Nephron (organoid): ENCODE measurements around the gene THRAP3.

ENCODE experiments used
- H3K27ac Mint-ChIP-seq, 3 experiments: 2 replicates each; pipeline ENCODE4 v1.8.0; 2020; ENCODE audit warnings: mixed read lengths in 3 of 3, mild to moderate bottlenecking in 2 of 3, moderate library complexity in 1 of 3
- H3K27me3 Mint-ChIP-seq: 2 replicates; pipeline ENCODE4 v1.8.0; 2021; ENCODE audit warnings: low read depth, mild to moderate bottlenecking, moderate library complexity, mixed read lengths
- H3K36me3 Mint-ChIP-seq: 2 replicates; pipeline ENCODE4 v1.8.0; 2020; ENCODE audit warnings: low read depth, mixed read lengths
- H3K4me1 Mint-ChIP-seq: 2 replicates; pipeline ENCODE4 v1.8.0; 2020; ENCODE audit warnings: mixed read lengths
- H3K4me3 Mint-ChIP-seq, 3 experiments: 2 replicates each; pipeline ENCODE4 v1.8.0; 2020; ENCODE audit warnings: mild to moderate bottlenecking in 3 of 3, mixed read lengths in 3 of 3, moderate library complexity in 2 of 3
- H3K9me3 Mint-ChIP-seq: 2 replicates; pipeline ENCODE4 v1.8.0; 2020; ENCODE audit warnings: mixed read lengths
- TF ChIP-seq, protein P1 (sequence below), 3 experiments: fragments of 200-600 bp; sonication (generic); IDR thresholded peaks; one replicate each; pipeline ENCODE4 v1.5.0; 2021; ENCODE audit warnings: antibody characterized with exemption in 3 of 3; ENCODE audit not compliant: unreplicated experiment in 3 of 3

Gene THRAP3

DNA sequence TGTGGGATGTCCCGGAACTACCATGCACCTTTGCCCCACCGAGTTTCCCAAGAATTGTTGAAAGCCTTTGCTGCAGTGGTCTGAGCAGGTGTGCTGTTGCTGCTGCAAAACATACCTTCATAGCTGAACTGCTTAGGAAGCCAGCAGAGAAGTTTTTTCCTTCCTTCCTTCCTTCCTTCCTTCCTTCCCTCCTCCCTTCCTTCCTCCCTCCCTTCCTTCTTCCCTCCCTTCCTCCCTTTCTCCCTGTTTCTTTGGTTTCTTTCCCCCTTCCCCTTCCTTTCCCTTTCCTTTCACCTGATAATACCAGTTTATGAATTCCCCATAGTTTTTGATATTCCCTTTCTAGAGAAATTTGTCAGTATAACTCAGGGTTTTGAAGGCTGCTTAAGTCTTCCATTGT lies 71.1 kb downstream of the THRAP3 start:
- H3K4me3 Mint-ChIP-seq: no peak overlapping the region

GRCh38 chr1:36297062-36297461 lies 72.8 kb downstream of the THRAP3 start:
- Mint-ChIP-seq H3K36me3 (peaks cover 66% of the 10 kb centered on the region), H3K9me3 (no peaks in the 10 kb centered on the region), H3K4me3 (no peak overlapping the region), H3K27me3 (peaks cover 4% of the 10 kb centered on the region), H3K27ac (no peak overlapping the region), H3K4me1 (no peaks in the 10 kb centered on the region)
- TF ChIP-seq, protein P1, sequence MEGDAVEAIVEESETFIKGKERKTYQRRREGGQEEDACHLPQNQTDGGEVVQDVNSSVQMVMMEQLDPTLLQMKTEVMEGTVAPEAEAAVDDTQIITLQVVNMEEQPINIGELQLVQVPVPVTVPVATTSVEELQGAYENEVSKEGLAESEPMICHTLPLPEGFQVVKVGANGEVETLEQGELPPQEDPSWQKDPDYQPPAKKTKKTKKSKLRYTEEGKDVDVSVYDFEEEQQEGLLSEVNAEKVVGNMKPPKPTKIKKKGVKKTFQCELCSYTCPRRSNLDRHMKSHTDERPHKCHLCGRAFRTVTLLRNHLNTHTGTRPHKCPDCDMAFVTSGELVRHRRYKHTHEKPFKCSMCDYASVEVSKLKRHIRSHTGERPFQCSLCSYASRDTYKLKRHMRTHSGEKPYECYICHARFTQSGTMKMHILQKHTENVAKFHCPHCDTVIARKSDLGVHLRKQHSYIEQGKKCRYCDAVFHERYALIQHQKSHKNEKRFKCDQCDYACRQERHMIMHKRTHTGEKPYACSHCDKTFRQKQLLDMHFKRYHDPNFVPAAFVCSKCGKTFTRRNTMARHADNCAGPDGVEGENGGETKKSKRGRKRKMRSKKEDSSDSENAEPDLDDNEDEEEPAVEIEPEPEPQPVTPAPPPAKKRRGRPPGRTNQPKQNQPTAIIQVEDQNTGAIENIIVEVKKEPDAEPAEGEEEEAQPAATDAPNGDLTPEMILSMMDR (IDR thresholded peaks at IDR 0.05; ENCODE audit: unreplicated experiment in 3 of 3): no peak

More for the DNA sequence above, 71.1 kb downstream of the THRAP3 start:
- TF ChIP-seq, protein P1 (IDR thresholded peaks at IDR 0.05; ENCODE audit: unreplicated experiment in 3 of 3): no peak
- H3K4me1 Mint-ChIP-seq: no peaks in the 10 kb centered on the region
- no peaks in the 10 kb centered on the region for H3K27me3 Mint-ChIP-seq
- H3K27ac Mint-ChIP-seq: no peak overlapping the region
- H3K9me3 Mint-ChIP-seq: no peaks in the 10 kb centered on the region
- peaks cover 68% of the 10 kb centered on the region for H3K36me3 Mint-ChIP-seq

- Mint-ChIP-seq H3K36me3 (peaks cover 68% of the 10 kb centered on the region), H3K27ac (no peak overlapping the region), H3K4me1 (no peaks in the 10 kb centered on the region), H3K9me3 (no peaks in the 10 kb centered on the region), H3K27me3 (peaks cover 4% of the 10 kb centered on the region), H3K4me3 (no peak overlapping the region)
- TF ChIP-seq, protein P1 (IDR thresholded peaks at IDR 0.05; ENCODE audit: unreplicated experiment in 3 of 3): no peak
These were observed 74.4 kb downstream of the THRAP3 start for GRCh38 chr1:36298640-36299039.

DNA sequence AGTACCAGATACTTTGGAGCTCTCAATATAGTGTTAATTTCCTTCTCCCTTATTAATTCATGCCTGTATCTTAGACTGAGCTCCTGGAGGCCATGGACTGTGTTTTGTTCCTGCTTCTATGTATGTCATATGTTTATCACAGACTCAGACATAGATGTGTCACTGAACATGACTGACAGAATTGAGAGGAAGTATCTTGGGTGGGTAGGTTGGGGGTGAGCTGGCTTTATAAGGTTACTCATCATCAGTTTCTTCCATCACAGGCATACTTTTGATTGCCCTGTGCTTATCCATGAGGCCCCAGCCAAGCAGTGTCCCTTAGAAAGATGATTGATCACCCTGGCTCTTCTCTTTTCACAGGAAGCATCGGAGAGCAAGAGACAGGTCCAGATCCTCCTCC lies 76.3 kb downstream of the THRAP3 start:
- H3K27me3 Mint-ChIP-seq: peaks cover 4% of the 10 kb centered on the region
- H3K27ac Mint-ChIP-seq: no peak overlapping the region
- no peaks in the 10 kb centered on the region for H3K4me1 Mint-ChIP-seq
- H3K9me3 Mint-ChIP-seq: no peaks in the 10 kb centered on the region
- H3K36me3 Mint-ChIP-seq: peaks cover 65% of the 10 kb centered on the region
- no peak overlapping the region for H3K4me3 Mint-ChIP-seq
- TF ChIP-seq, protein P1 (IDR thresholded peaks at IDR 0.05; ENCODE audit: unreplicated experiment in 3 of 3): no peak

DNA sequence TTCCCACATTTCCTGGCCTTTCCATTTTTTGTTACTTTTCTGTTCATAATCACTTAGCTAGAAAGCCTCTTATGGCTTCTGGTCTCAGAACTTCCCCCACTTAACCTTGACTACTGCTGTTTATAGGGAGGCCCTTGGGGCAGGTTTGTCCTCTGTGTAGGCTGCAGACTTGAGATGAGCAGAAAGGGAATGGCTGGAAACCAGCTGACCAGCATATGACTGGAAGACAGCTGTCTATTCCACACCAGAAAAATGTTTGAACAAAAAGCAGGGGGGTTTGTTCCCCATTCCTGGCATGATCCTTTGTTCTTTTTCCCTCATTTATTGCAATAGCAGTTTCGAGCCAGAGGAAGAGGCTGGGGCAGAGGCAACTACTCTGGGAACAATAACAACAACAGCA lies 77.0 kb downstream of the THRAP3 start:
- H3K4me3 Mint-ChIP-seq: no peak overlapping the region
- no peaks in the 10 kb centered on the region for H3K4me1 Mint-ChIP-seq
- H3K9me3 Mint-ChIP-seq: no peaks in the 10 kb centered on the region
- peaks cover 60% of the 10 kb centered on the region for H3K36me3 Mint-ChIP-seq
- peaks cover 4% of the 10 kb centered on the region for H3K27me3 Mint-ChIP-seq
- H3K27ac Mint-ChIP-seq: peak overlapping the region in 2 of 3 experiments; percentile 49 to 67
- TF ChIP-seq, protein P1 (IDR thresholded peaks at IDR 0.05; ENCODE audit: unreplicated experiment in 3 of 3): no peak

DNA sequence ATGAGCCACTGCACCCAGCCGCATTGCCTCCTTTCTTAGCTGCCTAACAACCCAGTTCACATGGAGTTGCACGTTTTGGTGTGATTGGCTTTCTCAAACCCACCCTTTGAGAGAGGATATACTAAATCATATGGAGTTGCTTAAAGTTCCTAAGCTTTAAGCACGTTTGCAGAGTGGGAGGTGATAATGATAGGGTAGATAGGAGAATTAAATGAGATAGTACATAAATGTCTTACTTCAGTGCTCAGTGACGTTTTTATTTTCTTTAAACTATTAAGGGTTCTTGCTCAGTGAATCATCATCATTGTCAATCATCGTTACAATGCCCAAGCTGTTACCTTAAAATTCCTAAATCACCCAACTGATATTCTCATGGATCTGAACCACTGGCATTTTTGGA lies 79.0 kb downstream of the THRAP3 start:
- Mint-ChIP-seq H3K9me3 (no peaks in the 10 kb centered on the region), H3K27ac (no peak overlapping the region), H3K36me3 (peaks cover 51% of the 10 kb centered on the region), H3K4me1 (peaks cover 5% of the 10 kb centered on the region), H3K27me3 (peaks cover 8% of the 10 kb centered on the region), H3K4me3 (peak overlapping the region in 1 of 3 experiments; percentile 15)
- TF ChIP-seq, protein P1 (IDR thresholded peaks at IDR 0.05; ENCODE audit: unreplicated experiment in 3 of 3): no peak
